HEK293 (cell line): Measurements from ENCODE around the gene SYNCRIP.

ENCODE experiments used
- FEZF1 ChIP-seq: fragments of 450-650 bp; formaldehyde crosslinking; IDR thresholded peaks from 2 replicates; pipeline ENCODE4 v1.5.1; 2016; ENCODE audit warnings: missing biosample characterization, missing genetic modification characterization
- KLF8 ChIP-seq: fragments of 450-650 bp; formaldehyde crosslinking; IDR thresholded peaks from 2 replicates; pipeline ENCODE4 v1.5.1; 2016; ENCODE audit warnings: missing biosample characterization, missing genetic modification characterization
- PATZ1 ChIP-seq: fragments of 450-650 bp; formaldehyde crosslinking; IDR thresholded peaks from 2 replicates; pipeline ENCODE4 v1.5.1; 2016; ENCODE audit warnings: missing biosample characterization, missing genetic modification characterization
- TSHZ1 ChIP-seq: fragments of 450-650 bp; formaldehyde crosslinking; IDR thresholded peaks from 2 replicates; pipeline ENCODE4 v1.5.1; 2016; ENCODE audit warnings: missing biosample characterization, missing genetic modification characterization, borderline replicate concordance
- ZBTB1 ChIP-seq: fragments of 450-650 bp; formaldehyde crosslinking; IDR thresholded peaks from 2 replicates; pipeline ENCODE4 v1.5.1; 2016; ENCODE audit warnings: missing biosample characterization, missing genetic modification characterization
- ZBTB20 ChIP-seq: fragments of 450-650 bp; formaldehyde crosslinking; IDR thresholded peaks from 2 replicates; pipeline ENCODE4 v1.5.1; 2016; ENCODE audit warnings: missing biosample characterization, missing genetic modification characterization
- ZBTB21 ChIP-seq: fragments of 450-650 bp; formaldehyde crosslinking; IDR thresholded peaks from 2 replicates; pipeline ENCODE4 v1.5.1; 2017; ENCODE audit warnings: missing biosample characterization, missing genetic modification characterization
- ZBTB44 ChIP-seq: fragments of 450-650 bp; IDR thresholded peaks from 2 replicates; pipeline ENCODE4 v1.5.1; 2018; ENCODE audit warnings: missing biosample characterization, mild to moderate bottlenecking, missing genetic modification characterization
- ZFHX2 ChIP-seq: fragments of 450-650 bp; formaldehyde crosslinking; conservative IDR thresholded peaks from 2 replicates; pipeline ENCODE4 v1.5.1; 2016; ENCODE audit warnings: missing biosample characterization, missing genetic modification characterization
- ZFP37 ChIP-seq: fragments of 450-650 bp; formaldehyde crosslinking; IDR thresholded peaks from 2 replicates; pipeline ENCODE4 v1.5.1; 2016; ENCODE audit warnings: missing biosample characterization, missing genetic modification characterization
- ZFP41 ChIP-seq: fragments of 450-650 bp; formaldehyde crosslinking; IDR thresholded peaks from 2 replicates; pipeline ENCODE4 v1.5.1; 2016; ENCODE audit warnings: missing biosample characterization, missing genetic modification characterization, borderline replicate concordance
- ZNF138 ChIP-seq: fragments of 450-650 bp; formaldehyde crosslinking; IDR thresholded peaks from 2 replicates; pipeline ENCODE4 v1.5.1; 2016; ENCODE audit warnings: missing biosample characterization, missing genetic modification characterization, borderline replicate concordance
- ZNF223 ChIP-seq: fragments of 450-650 bp; formaldehyde crosslinking; IDR thresholded peaks from 2 replicates; pipeline ENCODE4 v1.5.1; 2016; ENCODE audit warnings: missing biosample characterization, missing genetic modification characterization
- ZNF23 ChIP-seq: fragments of 450-650 bp; formaldehyde crosslinking; IDR thresholded peaks from 2 replicates; pipeline ENCODE4 v1.5.1; 2016; ENCODE audit warnings: missing biosample characterization, missing genetic modification characterization, borderline replicate concordance
- ZNF280C ChIP-seq: fragments of 450-650 bp; formaldehyde crosslinking; IDR thresholded peaks from 2 replicates; pipeline ENCODE4 v1.5.1; 2016; ENCODE audit warnings: missing biosample characterization, missing genetic modification characterization
- ZNF280D ChIP-seq: fragments of 450-650 bp; formaldehyde crosslinking; IDR thresholded peaks from 2 replicates; pipeline ENCODE4 v1.5.1; 2016; ENCODE audit warnings: missing biosample characterization, missing genetic modification characterization
- ZNF354C ChIP-seq: fragments of 450-650 bp; formaldehyde crosslinking; IDR thresholded peaks from 2 replicates; pipeline ENCODE4 v1.5.1; 2016; ENCODE audit warnings: missing biosample characterization, missing genetic modification characterization, low read depth, borderline replicate concordance
- ZNF362 ChIP-seq: fragments of 450-650 bp; formaldehyde crosslinking; IDR thresholded peaks from 2 replicates; pipeline ENCODE4 v1.5.1; 2016; ENCODE audit warnings: missing biosample characterization, missing genetic modification characterization
- ZNF501 ChIP-seq: fragments of 450-650 bp; formaldehyde crosslinking; IDR thresholded peaks from 2 replicates; pipeline ENCODE4 v1.5.1; 2016; ENCODE audit warnings: missing biosample characterization, missing genetic modification characterization
- ZNF530 ChIP-seq: fragments of 450-650 bp; formaldehyde crosslinking; IDR thresholded peaks from 2 replicates; pipeline ENCODE4 v1.5.1; 2016; ENCODE audit warnings: low read depth, missing biosample characterization, missing genetic modification characterization
- ZNF558 ChIP-seq: fragments of 450-650 bp; formaldehyde crosslinking; IDR thresholded peaks from 2 replicates; pipeline ENCODE4 v1.5.1; 2016; ENCODE audit warnings: missing biosample characterization, missing genetic modification characterization
- ZNF658 ChIP-seq: fragments of 450-650 bp; formaldehyde crosslinking; IDR thresholded peaks from 2 replicates; pipeline ENCODE4; 2016; ENCODE audit warnings: missing biosample characterization, missing genetic modification characterization
- ZNF670 ChIP-seq: fragments of 450-650 bp; formaldehyde crosslinking; IDR thresholded peaks from 2 replicates; pipeline ENCODE4 v1.5.1; 2016; ENCODE audit warnings: missing biosample characterization, missing genetic modification characterization, low read depth
- ZNF76 ChIP-seq: fragments of 450-650 bp; formaldehyde crosslinking; IDR thresholded peaks from 2 replicates; pipeline ENCODE4; 2016; ENCODE audit warnings: low read depth, missing biosample characterization, missing genetic modification characterization, borderline replicate concordance
- ZNF837 ChIP-seq: fragments of 450-650 bp; formaldehyde crosslinking; IDR thresholded peaks from 2 replicates; pipeline ENCODE4 v1.5.1; 2016; ENCODE audit warnings: missing biosample characterization, missing genetic modification characterization
- ZSCAN30 ChIP-seq: fragments of 450-650 bp; IDR thresholded peaks from 2 replicates; pipeline ENCODE4 v1.5.1; 2018; ENCODE audit warnings: missing biosample characterization, mild to moderate bottlenecking, missing genetic modification characterization, moderate library complexity

SYNCRIP gene

GRCh38 chr6:85643537-85644278 lies 1.0 kb upstream of the SYNCRIP start (continued):
- TF ChIP-seq ZNF76 (tag by site-specific recombination) (peak; percentile 76; the same call in 1 of the 2 replicates), ZNF501 (peak; percentile 97), ZFHX2 (tag by site-specific recombination) (no peak), TSHZ1 (tag by site-specific recombination) (no peak; the same call in 1 of the 2 replicates), ZNF138 (tag by site-specific recombination) (no peak), ZNF837 (tag by site-specific recombination) (no peak), FEZF1 (tag by site-specific recombination) (peak; percentile 13; the same call in 1 of the 2 replicates), ZFP41 (tag by site-specific recombination) (no peak), ZNF530 (tag by site-specific recombination) (no peak), ZNF23 (tag by site-specific recombination) (no peak), ZBTB20 (tag by site-specific recombination) (peak; percentile 86; the same call in 1 of the 2 replicates), PATZ1 (tag by site-specific recombination) (peak; percentile 75), ZSCAN30 (tag by site-specific recombination) (peak; percentile 93), KLF8 (peak; percentile 92), ZNF280D (no peak), ZNF558 (no peak; the same call in 1 of the 2 replicates), ZBTB44 (no peak), ZNF362 (tag by site-specific recombination) (peak; percentile 77), ZNF280C (tag by site-specific recombination) (no peak), ZBTB1 (tag by site-specific recombination) (no peak), ZNF658 (tag by site-specific recombination) (no peak), ZNF223 (tag by site-specific recombination) (no peak), ZNF670 (tag by site-specific recombination) (no peak), ZFP37 (tag by site-specific recombination) (peak; percentile 85), ZNF354C (tag by site-specific recombination) (no peak), ZBTB21 (tag by site-specific recombination) (no peak)
